ENCODE data around the gene ST6GALNAC5. TPM values are rescaled to one million over a fixed set of nuclear protein-coding genes. Genes with fewer than 3 reads are reported as not detected.

ST6GALNAC5 gene
- total RNA-seq, 4 donors from 2014 or later = 0.49 to 14.1 (median 2.1) TPM

- TF ChIP-seq EP300 (IDR thresholded peaks at IDR 0.05) (no peak), CTCF (IDR thresholded peaks at IDR 0.05) (no peak), POLR2A (IDR thresholded peaks at IDR 0.05) (no peak)
- Histone ChIP-seq H3K36me3 (no peaks in the 10 kb centered on the region), H3K27ac (no peak overlapping the region), H3K4me3 (no peak overlapping the region), H3K27me3 (peaks cover 52% of the 10 kb centered on the region), H3K4me1 (peaks cover 21% of the 10 kb centered on the region), H3K9me3 (no peaks in the 10 kb centered on the region)
- DNase-seq (ENCODE audit: low spot score in 2 of 2) = no peak
- 51% methylated on average over 2 of the region's 2 CpGs for WGBS
These were observed 1.5 kb upstream of the ST6GALNAC5 start for GRCh38 chr1:76865696-76866286.

GRCh38 chr1:76866566-76866965 lies 714 bp upstream of the ST6GALNAC5 start:
- H3K4me3 ChIP-seq = no peak overlapping the region
- TF ChIP-seq POLR2AphosphoS5 (IDR thresholded peaks at IDR 0.05) (no peak), CTCF (IDR thresholded peaks at IDR 0.05) (no peak), POLR2A (IDR thresholded peaks at IDR 0.05) (no peak), EP300 (IDR thresholded peaks at IDR 0.05) (no peak)
- no peaks in the 10 kb centered on the region for H3K9me3 ChIP-seq
- WGBS = 83% methylated on average over 4 of the region's 4 CpGs
- no peaks in the 10 kb centered on the region for H3K36me3 ChIP-seq
- no peak overlapping the region for H3K27ac ChIP-seq
- no peak for DNase-seq (ENCODE audit: low spot score in 2 of 2)
- peaks cover 52% of the 10 kb centered on the region for H3K27me3 ChIP-seq
- H3K4me1 ChIP-seq = peaks cover 21% of the 10 kb centered on the region

- Histone ChIP-seq H3K4me1 (peaks cover 21% of the 10 kb centered on the region), H3K36me3 (no peaks in the 10 kb centered on the region), H3K9me3 (no peaks in the 10 kb centered on the region), H3K27me3 (peaks cover 48% of the 10 kb centered on the region), H3K4me3 (peak overlapping the region; percentile 49), H3K27ac (no peak overlapping the region)
- no peak for TF ChIP-seq CTCF (IDR thresholded peaks at IDR 0.05)
- TF ChIP-seq EP300 (IDR thresholded peaks at IDR 0.05) = no peak
- no peak for TF ChIP-seq POLR2AphosphoS5 (IDR thresholded peaks at IDR 0.05)
- TF ChIP-seq POLR2A (IDR thresholded peaks at IDR 0.05) = no peak
- WGBS = 6% methylated on average over 23 of the region's 65 CpGs
- no peak for DNase-seq (ENCODE audit: low spot score in 2 of 2)
These were observed 1.0 kb downstream of the ST6GALNAC5 start for GRCh38 chr1:76868154-76868882.

GRCh38 chr1:76868916-76869315 lies 1.6 kb downstream of the ST6GALNAC5 start:
- 29% methylated on average over 19 of the region's 19 CpGs for WGBS
- no peak for DNase-seq (ENCODE audit: low spot score in 2 of 2)
- Histone ChIP-seq H3K9me3 (no peaks in the 10 kb centered on the region), H3K27ac (no peak overlapping the region), H3K27me3 (peaks cover 48% of the 10 kb centered on the region), H3K36me3 (no peaks in the 10 kb centered on the region), H3K4me1 (peaks cover 21% of the 10 kb centered on the region), H3K4me3 (peak overlapping the region; percentile 49)
- TF ChIP-seq POLR2AphosphoS5 (IDR thresholded peaks at IDR 0.05) = no peak

- Histone ChIP-seq H3K9me3 (no peaks in the 10 kb centered on the region), H3K36me3 (no peaks in the 10 kb centered on the region), H3K4me3 (no peak overlapping the region), H3K27ac (no peak overlapping the region), H3K27me3 (peaks cover 48% of the 10 kb centered on the region), H3K4me1 (peaks cover 21% of the 10 kb centered on the region)
- TF ChIP-seq EP300 (IDR thresholded peaks at IDR 0.05) (no peak), CTCF (IDR thresholded peaks at IDR 0.05) (no peak), POLR2A (IDR thresholded peaks at IDR 0.05) (no peak)
- DNase-seq (ENCODE audit: low spot score in 2 of 2) = no peak
- 74% methylated on average over 2 of the region's 2 CpGs for WGBS
These were observed 2.8 kb downstream of the ST6GALNAC5 start for GRCh38 chr1:76870037-76870436.

Measured in suprapubic skin (tissue), 4 donors.